ENCODE measurements around the gene RBM33. TPM values are rescaled to one million over a fixed set of nuclear protein-coding genes. Genes with fewer than 3 reads are reported as not detected.

Gene RBM33
- total and polyA plus RNA-seq, 10 of the 15 experiments (the other 5 are each of a cell fraction or from before 2014, with no cell fraction given), result 4.7 to 67.2 (median 24.3) TPM

DNA sequence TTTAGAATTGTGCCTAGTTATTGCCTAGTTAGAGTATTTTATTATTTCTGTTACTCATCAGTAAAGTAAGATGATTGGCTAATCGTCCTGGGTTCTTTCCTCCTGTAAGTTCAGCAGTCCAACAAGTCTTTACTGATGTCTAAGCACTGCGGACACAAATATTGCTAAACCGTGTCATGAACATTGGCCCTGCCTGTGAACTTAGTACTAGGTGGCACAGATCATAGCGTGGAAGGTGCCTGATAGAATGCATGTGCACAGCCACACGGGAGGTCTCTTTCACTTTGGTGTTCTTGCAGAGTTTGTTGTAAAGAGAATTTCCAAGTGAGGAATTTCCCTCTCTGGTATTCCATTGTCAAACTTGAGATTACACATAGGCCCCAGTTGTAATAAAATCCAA is 38.0 kb downstream of the RBM33 start:
- Histone ChIP-seq H3K9me3 (replicated peaks; ENCODE audit: control insufficient read depth, insufficient read depth, low read length) (no peaks in the 10 kb centered on the region; the same call in 1 of the 3 replicates), H3K9ac (ENCODE audit: control insufficient read depth, insufficient read depth, low read length) (no peak overlapping the region), H3K4me1 (ENCODE audit: control insufficient read depth, insufficient read depth, low read length) (peaks cover 7% of the 10 kb centered on the region), H3K4me2 (ENCODE audit: control insufficient read depth, insufficient read depth) (no peak overlapping the region), H3K36me3 (ENCODE audit: control insufficient read depth in 2 of 2, insufficient read depth in 2 of 2, low read length in 1 of 2) (peaks cover 5 to 24% of the 10 kb centered on the region in 2 experiments), H3K27me3 (replicated peaks in 1 of 2; ENCODE audit: control insufficient read depth in 2 of 2, insufficient read depth in 2 of 2, low read length in 1 of 2) (no peaks in the 10 kb centered on the region), H2AFZ (ENCODE audit: control insufficient read depth, low read depth, low read length) (no peak overlapping the region), H4K20me1 (ENCODE audit: control insufficient read depth, insufficient read depth) (0 out of 2 replicates have a peak, but pooled peaks cover 2% of the 10 kb centered on the region), H3K79me2 (ENCODE audit: control insufficient read depth, insufficient read depth, low read length) (peaks cover 46% of the 10 kb centered on the region), H3K4me3 (no peak overlapping the region), H3K27ac (ENCODE audit: control insufficient read depth, insufficient read depth) (no peak overlapping the region)
- RAD21 ChIA-PET (ENCODE audit: unreplicated experiment), result no interaction called here
- SMC1A ChIA-PET (ENCODE audit: uncharacterized antibody, unreplicated experiment), result no interaction called here
- no peak for DNase-seq (ENCODE audit: low read depth, low spot score)
- in situ Hi-C loops (cut with MboI) (no loop called here), intact Hi-C loops (cut with micrococcal nuclease; ENCODE audit: unreplicated experiment) (loop anchor here (5.0 kb wide), 1 partner anchor 35 kb away; no protein-coding TSS in a partner anchor)
- CTCF ChIA-PET, result no interaction called here
- whole genome bisulfite sequencing (ENCODE audit: insufficient coverage, insufficient replicate concordance, low lambda C conversion rate, missing lambda C conversion rate), result 97% methylated on average over 5 of the region's 5 CpGs
- FAIRE-seq, result no peak
- POLR2A ChIA-PET, result no interaction called here
- TF ChIP-seq, protein P1, sequence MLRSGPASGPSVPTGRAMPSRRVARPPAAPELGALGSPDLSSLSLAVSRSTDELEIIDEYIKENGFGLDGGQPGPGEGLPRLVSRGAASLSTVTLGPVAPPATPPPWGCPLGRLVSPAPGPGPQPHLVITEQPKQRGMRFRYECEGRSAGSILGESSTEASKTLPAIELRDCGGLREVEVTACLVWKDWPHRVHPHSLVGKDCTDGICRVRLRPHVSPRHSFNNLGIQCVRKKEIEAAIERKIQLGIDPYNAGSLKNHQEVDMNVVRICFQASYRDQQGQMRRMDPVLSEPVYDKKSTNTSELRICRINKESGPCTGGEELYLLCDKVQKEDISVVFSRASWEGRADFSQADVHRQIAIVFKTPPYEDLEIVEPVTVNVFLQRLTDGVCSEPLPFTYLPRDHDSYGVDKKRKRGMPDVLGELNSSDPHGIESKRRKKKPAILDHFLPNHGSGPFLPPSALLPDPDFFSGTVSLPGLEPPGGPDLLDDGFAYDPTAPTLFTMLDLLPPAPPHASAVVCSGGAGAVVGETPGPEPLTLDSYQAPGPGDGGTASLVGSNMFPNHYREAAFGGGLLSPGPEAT (IDR thresholded peaks at IDR 0.05; ENCODE audit: low read depth), result no peak
- TF ChIP-seq CHD1 (IDR thresholded peaks at IDR 0.05; ENCODE audit: low read depth, low read length), result no peak
- TF ChIP-seq SREBF2 (IDR thresholded peaks at IDR 0.05; ENCODE audit: low read length), result no peak
- no peak for TF ChIP-seq POU2F2 (IDR thresholded peaks at IDR 0.05; ENCODE audit: borderline replicate concordance, low read depth, low read length)
- TF ChIP-seq TAF1 (IDR thresholded peaks at IDR 0.05; ENCODE audit: borderline replicate concordance, low read depth, low read length), result no peak
- TF ChIP-seq NRF1 (conservative IDR thresholded peaks at IDR 0.05; ENCODE audit: low read depth, low read length), result no peak
- no peak for TF ChIP-seq MEF2B (IDR thresholded peaks at IDR 0.05; ENCODE audit: partially characterized antibody, poor library complexity, severe bottlenecking)
- BruUV-seq (replicated peaks), result no TSS peak
- no peak for ATAC-seq
